C4-2B (cell line): Measurements from ENCODE around the gene MGRN1.

Source experiments
- CTCF ChIP-seq: fragments of 450-650 bp; conservative IDR thresholded peaks from 2 replicates; pipeline ENCODE4 v1.5.1; 2017; ENCODE audit warnings: mild to moderate bottlenecking
- ZFX ChIP-seq: fragments of 450-650 bp; IDR thresholded peaks from 2 replicates; pipeline ENCODE4 v1.6.1; 2017

GRCh38 chr16:4615384-4616046 is 9.1 kb upstream of the MGRN1 start:
- TF ChIP-seq CTCF (no peak), ZFX (no peak)
